HepG2 (cell line): Measurements from ENCODE around the gene PPP2R2B. TPM values are rescaled to one million over a fixed set of nuclear protein-coding genes. Genes with fewer than 3 reads are reported as not detected.

Experiments
- ATAC-seq: fragments of 200-7000 bp; cut with Tn5 transposase; 3 replicates; pipeline ENCODE4 v1.9.1; 2020; ENCODE audit warnings: mild to moderate bottlenecking, moderate library complexity
- BruUV-seq: library from RNA; stranded (reverse); fragments of 400-500 nt; replicated peaks from 2 replicates; lab custom pipeline; 2021; lab: Mats Ljungman, UMichigan
- CTCF ChIA-PET: fragments of 300-600 bp; formaldehyde crosslinking; extraction: SDS; loops from one replicate; lab custom pipeline; 2021; ENCODE audit warnings: low total read pairs, inconsistent platforms, low intra/inter-chr PET ratio; lab: Yijun Ruan, JAX
- POLR2A ChIA-PET: fragments of 350-600 bp; sonication (Branson Sonifier 250); formaldehyde crosslinking; loops from one replicate; lab custom pipeline; 2020; ENCODE audit warnings: antibody characterized with exemption, inconsistent platforms; lab: Yijun Ruan, JAX
- DNase-seq: peaks from one replicate; pipeline ENCODE4 v3.0.0-alpha.2; 2015; ENCODE audit warnings: low spot score
- FAIRE-seq: peaks from 3 replicates; lab custom pipeline; 2011; peaks lifted over from hg19 to GRCh38; lab: Jason Lieb, UNC
- H2AFZ ChIP-seq: one replicate; pipeline ENCODE4 v1.6.1; 2011; ENCODE audit warnings: low read length, inconsistent platforms
- H3K27ac ChIP-seq: fragments of 300-600 bp; 3 replicates; pipeline ENCODE4 v1.8.0; 2011; ENCODE audit warnings: mixed run types, mild to moderate bottlenecking, mixed read lengths, low read length, inconsistent platforms; ENCODE audit not compliant: insufficient read depth; ENCODE audit errors: extremely low read length
- H3K27me3 ChIP-seq, 2 experiments: fragments of 200-600 bp in 1 of 2; 2 replicates in 1 of 2; 3 replicates in 1 of 2; pipeline versions ENCODE4 v1.6.0 to v1.8.0; 2011; ENCODE audit warnings: low read length in 2 of 2, mild to moderate bottlenecking in 2 of 2, moderate library complexity in 2 of 2, inconsistent platforms in 1 of 2; ENCODE audit not compliant: insufficient read depth in 2 of 2, control insufficient read depth in 1 of 2
- H3K36me3 ChIP-seq, 2 experiments: fragments of 200-600 bp in 1 of 2; replicated peaks in 1 of 2; 2 replicates in 1 of 2; 3 replicates in 1 of 2; pipeline versions ENCODE4 v1.5.1 to v1.8.0; 2011; ENCODE audit warnings: low read length in 2 of 2, inconsistent platforms in 1 of 2; ENCODE audit not compliant: insufficient read depth in 2 of 2, control insufficient read depth in 1 of 2
- H3K4me1 ChIP-seq: 2 replicates; pipeline ENCODE4 v1.5.1; 2012; ENCODE audit warnings: low read length, inconsistent platforms; ENCODE audit not compliant: insufficient read depth
- H3K4me2 ChIP-seq: 2 replicates; pipeline ENCODE4 v1.6.0; 2011; ENCODE audit warnings: low read depth, low read length, inconsistent platforms
- H3K4me3 ChIP-seq, 3 experiments: fragments of 200-600 bp in 1 of 3; sonication (generic), shearing (Covaris generic) in 1 of 3; replicated peaks in 1 of 3; 2 replicates each; pipeline ENCODE4 v1.5.1; 2011 to 2016; ENCODE audit warnings: low read length in 3 of 3, inconsistent platforms in 2 of 3, low read depth in 2 of 3, mild to moderate bottlenecking in 2 of 3, control low read depth in 1 of 3, mixed read lengths in 1 of 3; ENCODE audit not compliant: insufficient read depth in 1 of 3
- H3K79me2 ChIP-seq: one replicate; pipeline ENCODE4 v1.6.1; 2011; ENCODE audit warnings: low read length, inconsistent platforms; ENCODE audit not compliant: insufficient read depth
- H3K9ac ChIP-seq: 2 replicates; pipeline ENCODE4 v1.6.0; 2011; ENCODE audit warnings: mild to moderate bottlenecking, low read depth, low read length, inconsistent platforms; ENCODE audit not compliant: insufficient read depth
- H3K9me3 ChIP-seq: 2 replicates; pipeline ENCODE4 v1.5.1; 2012; ENCODE audit warnings: mild to moderate bottlenecking, low read length
- H4K20me1 ChIP-seq: 2 replicates; pipeline ENCODE4 v1.6.0; 2011; ENCODE audit warnings: inconsistent platforms, mild to moderate bottlenecking, low read length, moderate library complexity; ENCODE audit not compliant: insufficient read depth
- ATM ChIP-seq: fragments of 450-650 bp; IDR thresholded peaks from 2 replicates; pipeline ENCODE4 v1.7.1; 2017; ENCODE audit warnings: mild to moderate bottlenecking, borderline replicate concordance
- BATF2 ChIP-seq: sonication (generic); formaldehyde crosslinking; IDR thresholded peaks from 2 replicates; pipeline ENCODE4 v1.8.0; 2022; ENCODE audit warnings: mild to moderate bottlenecking, missing genetic modification reagents, moderate library complexity
- BRD4 ChIP-seq: sonication (generic); formaldehyde crosslinking; IDR thresholded peaks from 2 replicates; pipeline ENCODE4 v1.4.0; 2020; ENCODE audit warnings: missing genetic modification reagents
- MLLT10 ChIP-seq: sonication (generic); formaldehyde crosslinking; IDR thresholded peaks from 2 replicates; pipeline ENCODE4 v1.4.0; 2020; ENCODE audit warnings: missing genetic modification reagents
- NBN ChIP-seq: fragments of 450-650 bp; conservative IDR thresholded peaks from 2 replicates; pipeline ENCODE4 v1.6.1; 2017
- NFYC ChIP-seq: IDR thresholded peaks from 2 replicates; pipeline ENCODE4 v1.6.1; 2016; ENCODE audit warnings: missing genetic modification reagents, missing compliant biosample characterization
- ZBTB8A ChIP-seq: sonication (generic); formaldehyde crosslinking; IDR thresholded peaks from 2 replicates; pipeline ENCODE4 v1.4.0; 2020; ENCODE audit warnings: mild to moderate bottlenecking, low read depth, missing genetic modification reagents, borderline replicate concordance
- ZNF326 ChIP-seq: sonication (generic); formaldehyde crosslinking; IDR thresholded peaks from 2 replicates; pipeline ENCODE4 v1.4.0; 2020; ENCODE audit warnings: missing genetic modification reagents, borderline replicate concordance
- ZNF383 ChIP-seq: sonication (generic); formaldehyde crosslinking; IDR thresholded peaks from 2 replicates; pipeline ENCODE4 v1.4.0; 2020; ENCODE audit warnings: missing genetic modification reagents, mild to moderate bottlenecking, borderline replicate concordance
- ZNF557 ChIP-seq: sonication (generic); formaldehyde crosslinking; IDR thresholded peaks from 2 replicates; pipeline ENCODE4 v1.4.0; 2020; ENCODE audit warnings: missing genetic modification reagents
- ZSCAN20 ChIP-seq: sonication (generic); formaldehyde crosslinking; IDR thresholded peaks from 2 replicates; pipeline ENCODE4 v1.4.0; 2020; ENCODE audit warnings: missing genetic modification reagents, mild to moderate bottlenecking, borderline replicate concordance
- WGBS: methylation state at CpG from one replicate; pipeline ENCODE4 v1.1.6; 2017; ENCODE audit warnings: low lambda C conversion rate; 5-methylcytosine and 5-hydroxymethylcytosine counted together
- in situ Hi-C: cut with HindIII; loops from 2 replicates; pipeline ENCODE4 v1.10.0; 2017; ENCODE audit warnings: low pct_unique_long_range_greater_than_20kb; ENCODE audit not compliant: extremely low pct_ligation_motif_present
- intact Hi-C: fragments of 100-400 bp; cut with micrococcal nuclease; formaldehyde crosslinking; loops from one replicate; pipeline ENCODE4 v1.10.0; 2022; ENCODE audit not compliant: unreplicated experiment
- polyA plus RNA-seq, 8 experiments: library from polyadenylated mRNA; depleted of rRNA in 3 of 8; stranded (reverse) in 7 of 8; unstranded in 1 of 8; fragments of >200 nt; fragmentation: Illumina TruSeq in 4 of 8; extraction: Trizol in 4 of 8; gene quantifications; 2 replicates each; pipeline versions ENCODE4 v1.2.1 to v1.2.3, GENCODE V29; 2011 to 2016; ENCODE audit warnings: low read depth in 4 of 8, missing spikeins in 1 of 8, mixed read lengths in 1 of 8; ENCODE audit not compliant: insufficient read depth in 1 of 8
- total RNA-seq, 5 experiments: library from RNA; depleted of rRNA; stranded (reverse); fragments of >200 nt; fragmentation: Illumina TruSeq; extraction: Trizol; gene quantifications; 2 replicates each; pipeline ENCODE4 v1.2.3, GENCODE V29; 2016; ENCODE audit warnings: low read depth in 1 of 5
- TF ChIP-seq, protein P1 (sequence below): IDR thresholded peaks from 2 replicates; pipeline ENCODE4 v1.6.1; 2016; ENCODE audit warnings: control low read depth
- TF ChIP-seq, protein P2 (sequence below): sonication (generic); formaldehyde crosslinking; IDR thresholded peaks from 2 replicates; pipeline ENCODE4 v1.8.0; 2022; ENCODE audit warnings: missing genetic modification reagents, mild to moderate bottlenecking, borderline replicate concordance

The PPP2R2B gene
- total and polyA plus RNA-seq, 2 of the 13 experiments (the other 11 are each of a cell fraction or from before 2014, with no cell fraction given), result not detected

DNA sequence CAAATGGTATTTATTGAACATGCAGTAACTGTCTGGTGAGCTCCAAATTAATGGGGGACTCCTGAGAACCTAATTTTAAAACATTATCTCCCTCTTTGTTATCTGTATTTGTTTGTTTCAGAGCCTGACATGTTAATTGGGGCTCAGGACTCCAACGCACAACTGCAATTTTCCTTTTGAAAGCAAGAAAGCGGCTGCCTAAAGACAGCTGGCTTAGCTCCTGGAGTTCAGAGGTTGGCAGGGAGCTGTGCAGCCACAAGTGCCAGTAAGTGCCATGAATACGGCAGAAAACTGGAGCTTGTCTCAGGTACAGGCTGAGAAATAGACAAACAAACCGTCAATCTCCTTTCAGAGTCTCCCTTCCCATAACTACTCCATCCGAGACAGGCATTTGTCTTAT, 80.9 kb downstream of the PPP2R2B start:
- intact Hi-C loops (no loop called here), in situ Hi-C loops (no loop called here)
- Histone ChIP-seq H3K9ac (no peak overlapping the region), H3K4me1 (no peaks in the 10 kb centered on the region), H3K4me3 (no peak overlapping the region), H3K9me3 (no peaks in the 10 kb centered on the region), H3K36me3 (no peaks in the 10 kb centered on the region), H3K79me2 (no peaks in the 10 kb centered on the region), H3K4me2 (no peak overlapping the region), H2AFZ (no peak overlapping the region), H4K20me1 (no peaks in the 10 kb centered on the region), H3K27me3 (0 out of 5 replicates have a peak, but pooled peaks cover 0 to 4% of the 10 kb centered on the region in 2 experiments), H3K27ac (no peak overlapping the region)
- TF ChIP-seq ZNF557 (CRISPR knock-in tag) (no peak), NBN (no peak), ZSCAN20 (CRISPR knock-in tag) (no peak), BRD4 (CRISPR knock-in tag) (no peak), BATF2 (CRISPR knock-in tag) (no peak), MLLT10 (CRISPR knock-in tag) (no peak), ATM (no peak), ZNF326 (CRISPR knock-in tag) (no peak), ZNF383 (no peak), NFYC (no peak), ZBTB8A (CRISPR knock-in tag) (no peak)
- TF ChIP-seq, protein P1, sequence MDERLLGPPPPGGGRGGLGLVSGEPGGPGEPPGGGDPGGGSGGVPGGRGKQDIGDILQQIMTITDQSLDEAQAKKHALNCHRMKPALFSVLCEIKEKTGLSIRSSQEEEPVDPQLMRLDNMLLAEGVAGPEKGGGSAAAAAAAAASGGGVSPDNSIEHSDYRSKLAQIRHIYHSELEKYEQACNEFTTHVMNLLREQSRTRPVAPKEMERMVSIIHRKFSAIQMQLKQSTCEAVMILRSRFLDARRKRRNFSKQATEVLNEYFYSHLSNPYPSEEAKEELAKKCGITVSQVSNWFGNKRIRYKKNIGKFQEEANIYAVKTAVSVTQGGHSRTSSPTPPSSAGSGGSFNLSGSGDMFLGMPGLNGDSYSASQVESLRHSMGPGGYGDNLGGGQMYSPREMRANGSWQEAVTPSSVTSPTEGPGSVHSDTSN (CRISPR knock-in tag), result no peak
- TF ChIP-seq, protein P2, sequence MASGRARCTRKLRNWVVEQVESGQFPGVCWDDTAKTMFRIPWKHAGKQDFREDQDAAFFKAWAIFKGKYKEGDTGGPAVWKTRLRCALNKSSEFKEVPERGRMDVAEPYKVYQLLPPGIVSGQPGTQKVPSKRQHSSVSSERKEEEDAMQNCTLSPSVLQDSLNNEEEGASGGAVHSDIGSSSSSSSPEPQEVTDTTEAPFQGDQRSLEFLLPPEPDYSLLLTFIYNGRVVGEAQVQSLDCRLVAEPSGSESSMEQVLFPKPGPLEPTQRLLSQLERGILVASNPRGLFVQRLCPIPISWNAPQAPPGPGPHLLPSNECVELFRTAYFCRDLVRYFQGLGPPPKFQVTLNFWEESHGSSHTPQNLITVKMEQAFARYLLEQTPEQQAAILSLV (CRISPR knock-in tag), result no peak
- FAIRE-seq (no peak), DNase-seq (no peak), ATAC-seq (no peak)
- ChIA-PET POLR2A (no interaction called here), CTCF (no interaction called here)
- 21% methylated on average over 5 of the region's 5 CpGs for WGBS
- no TSS peak for BruUV-seq
